D341Med (cell line): Measurements from ENCODE around the gene STK38L.

Source experiments
- DNase-seq: peaks from one replicate; pipeline ENCODE4 v3.0.0; 2012; ENCODE audit warnings: low spot score

The STK38L gene

DNA sequence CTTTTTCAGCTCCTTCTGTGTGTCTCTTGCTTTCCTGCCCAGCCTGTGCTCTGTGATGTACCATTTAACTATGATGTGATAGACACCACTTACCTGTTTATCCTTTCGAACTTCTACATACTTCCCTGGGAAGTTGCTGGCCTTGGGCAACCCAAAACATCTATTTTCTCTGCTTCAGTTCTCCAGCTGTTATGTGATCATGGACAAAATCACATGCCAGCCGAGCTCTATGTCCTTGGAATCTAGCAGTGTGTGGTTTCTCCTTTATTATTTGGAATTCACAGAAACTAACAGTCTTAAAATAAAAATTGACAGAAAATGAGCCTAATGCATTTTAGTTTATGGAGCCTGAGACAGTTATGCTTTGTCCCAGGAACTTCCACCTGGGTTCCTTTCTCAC lies 111.4 kb downstream of the STK38L start:
- DNase-seq: no peak

DNA sequence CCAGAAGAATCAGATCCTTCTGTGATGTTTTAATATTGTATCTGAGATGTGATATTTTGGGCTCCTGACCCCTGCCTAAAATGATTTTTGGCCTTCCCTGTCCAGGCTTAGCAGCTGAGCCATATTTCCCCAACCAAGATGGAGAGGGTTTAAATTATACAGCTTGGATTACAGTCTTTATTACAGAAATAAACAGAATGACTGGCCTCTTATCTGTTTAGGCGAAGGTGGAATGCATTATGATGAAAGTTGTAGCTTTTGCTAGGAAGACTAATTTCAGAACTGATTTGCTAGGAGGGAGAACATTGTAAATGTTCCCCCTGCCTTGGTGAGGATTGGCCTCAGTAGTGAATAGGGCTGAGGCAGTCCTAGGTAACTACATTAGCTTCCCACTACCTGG lies 111.9 kb downstream of the STK38L start:
- no peak for DNase-seq

DNA sequence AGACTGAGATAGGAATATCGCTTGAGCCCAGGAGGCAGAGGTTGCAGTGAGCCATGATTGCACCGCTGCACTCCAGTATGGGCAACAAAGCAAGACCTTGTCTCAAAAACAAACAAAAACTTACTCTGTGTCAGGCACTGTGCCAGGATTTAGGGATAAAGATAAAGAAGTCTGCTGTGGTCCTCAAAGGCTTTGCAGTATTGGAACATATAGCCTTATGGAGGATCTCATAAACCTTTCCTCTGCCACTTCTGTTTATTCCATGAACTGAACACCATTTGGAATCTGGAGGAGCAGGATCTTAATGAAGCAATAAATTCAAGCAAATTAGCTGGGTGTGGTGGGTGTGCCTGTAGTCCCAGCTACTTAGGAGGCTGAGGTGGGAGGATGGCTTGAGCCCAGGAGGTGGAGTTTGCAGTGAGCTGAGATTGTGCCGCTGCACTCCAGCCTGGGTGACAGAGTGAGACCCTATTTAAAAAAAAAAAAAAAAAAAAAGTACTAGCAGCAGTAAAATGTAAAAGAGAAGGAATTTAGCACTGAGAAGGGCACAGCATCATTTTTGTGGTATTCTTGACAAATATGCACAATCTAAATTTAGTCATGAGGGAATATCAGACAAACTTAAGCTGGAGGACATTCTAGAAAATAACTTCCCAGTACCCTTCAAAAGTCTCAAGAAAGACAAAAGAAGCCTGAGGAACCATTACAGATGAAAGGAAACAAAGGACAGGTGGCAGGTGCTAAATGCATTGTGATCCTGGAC lies 115.7 kb downstream of the STK38L start:
- DNase-seq: no peak

DNA sequence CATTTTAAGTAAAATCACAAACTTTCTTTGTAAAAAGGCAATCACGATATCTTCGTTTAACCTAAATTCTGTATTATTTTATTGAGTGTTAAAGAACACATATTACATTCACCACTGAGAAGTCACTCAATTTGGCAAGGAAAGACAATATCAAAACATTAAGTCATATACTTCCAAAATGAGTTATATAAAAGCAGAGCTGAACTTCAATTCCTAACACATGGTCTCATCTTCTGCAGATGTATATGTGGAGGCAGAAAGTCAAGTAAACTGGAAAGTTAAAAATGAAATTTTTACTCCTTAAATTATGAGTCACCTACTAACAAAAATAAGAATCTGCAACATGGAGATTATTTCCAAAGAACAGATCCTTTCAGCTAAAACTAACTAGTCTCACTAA lies 117.3 kb downstream of the STK38L start:
- no peak for DNase-seq

DNA sequence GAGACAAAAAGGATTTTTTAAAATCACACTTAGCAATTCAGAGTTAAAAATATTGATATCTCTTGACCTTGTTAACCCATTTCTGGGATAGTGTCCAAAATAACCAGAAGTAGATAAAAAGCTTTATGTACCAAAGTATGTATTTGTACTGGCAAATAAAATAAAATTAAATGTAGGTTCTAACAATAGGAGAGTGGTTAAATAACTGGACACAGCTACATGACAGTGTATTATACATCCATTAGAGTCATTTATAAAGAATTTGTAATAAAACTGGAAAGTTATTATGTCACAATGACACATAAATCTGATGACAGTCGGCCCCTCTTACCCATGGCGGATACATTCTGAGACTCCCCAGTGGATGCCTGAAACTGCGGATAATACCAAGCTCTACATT lies 122.5 kb downstream of the STK38L start:
- no peak for DNase-seq

DNA sequence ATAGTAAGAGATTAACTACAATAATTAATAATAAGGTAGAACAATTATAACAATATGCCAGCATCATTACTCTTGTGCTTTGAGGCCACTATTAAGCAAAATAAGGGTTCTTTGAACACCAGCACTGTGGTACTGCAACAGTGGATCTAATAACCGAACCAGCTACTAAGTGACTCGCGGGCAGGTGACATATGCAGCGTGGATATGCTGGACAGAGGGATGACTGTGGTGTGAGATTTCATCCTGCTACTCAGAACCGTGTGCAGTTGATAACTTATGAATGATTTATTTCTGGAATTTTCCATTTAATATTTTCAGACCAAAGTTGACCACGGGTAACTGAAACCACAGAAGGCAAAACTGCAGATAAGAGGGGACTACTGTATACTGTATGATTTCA lies 123.0 kb downstream of the STK38L start:
- no peak for DNase-seq
